Suprapubic skin (tissue), 3 donors: ENCODE measurements around the gene DFFB.

ENCODE experiments used
- EP300 ChIP-seq: sonication (generic); formaldehyde crosslinking; IDR thresholded peaks from one replicate; pipeline ENCODE4 v1.6.1; 2017; ENCODE audit warnings: antibody characterized with exemption
- POLR2A ChIP-seq, 2 donors: fragments of 450-650 bp; IDR thresholded peaks; one replicate each; pipeline ENCODE4 v1.6.1; 2017; ENCODE audit warnings: antibody characterized with exemption in 2 of 2, mild to moderate bottlenecking in 2 of 2, moderate library complexity in 2 of 2
- TF ChIP-seq, protein P1 (sequence below), 2 donors: fragments of 200-600 bp in 1 of 2; fragments of 450-650 bp in 1 of 2; sonication (generic) in 1 of 2; IDR thresholded peaks; one replicate each; pipeline ENCODE4 v1.5.1; 2016 to 2019; ENCODE audit warnings: antibody characterized with exemption in 2 of 2, mild to moderate bottlenecking in 1 of 2, moderate library complexity in 1 of 2

DNA sequence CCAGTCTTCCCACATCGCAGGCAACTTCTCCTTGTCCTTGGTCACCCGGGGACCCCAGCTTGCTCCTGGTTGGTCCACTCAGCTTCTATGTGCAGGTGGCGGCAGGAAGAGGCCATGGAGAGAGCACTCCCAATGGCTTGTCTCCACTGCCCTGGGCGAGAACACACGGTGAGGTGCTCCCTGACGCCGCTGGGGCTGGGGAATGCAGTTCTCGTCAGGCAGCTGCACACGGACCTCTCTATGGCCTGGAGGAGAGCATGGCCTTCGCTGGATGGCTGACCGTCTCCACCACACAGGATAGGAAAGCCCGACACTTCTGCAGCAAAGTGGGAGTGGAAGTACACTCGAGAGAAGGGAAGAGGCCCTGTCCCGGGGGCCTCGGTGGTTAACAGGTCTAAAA, 31.0 kb downstream of the DFFB start:
- no peak for TF ChIP-seq POLR2A (IDR thresholded peaks at IDR 0.05)
- TF ChIP-seq EP300: no peak
- TF ChIP-seq, protein P1, sequence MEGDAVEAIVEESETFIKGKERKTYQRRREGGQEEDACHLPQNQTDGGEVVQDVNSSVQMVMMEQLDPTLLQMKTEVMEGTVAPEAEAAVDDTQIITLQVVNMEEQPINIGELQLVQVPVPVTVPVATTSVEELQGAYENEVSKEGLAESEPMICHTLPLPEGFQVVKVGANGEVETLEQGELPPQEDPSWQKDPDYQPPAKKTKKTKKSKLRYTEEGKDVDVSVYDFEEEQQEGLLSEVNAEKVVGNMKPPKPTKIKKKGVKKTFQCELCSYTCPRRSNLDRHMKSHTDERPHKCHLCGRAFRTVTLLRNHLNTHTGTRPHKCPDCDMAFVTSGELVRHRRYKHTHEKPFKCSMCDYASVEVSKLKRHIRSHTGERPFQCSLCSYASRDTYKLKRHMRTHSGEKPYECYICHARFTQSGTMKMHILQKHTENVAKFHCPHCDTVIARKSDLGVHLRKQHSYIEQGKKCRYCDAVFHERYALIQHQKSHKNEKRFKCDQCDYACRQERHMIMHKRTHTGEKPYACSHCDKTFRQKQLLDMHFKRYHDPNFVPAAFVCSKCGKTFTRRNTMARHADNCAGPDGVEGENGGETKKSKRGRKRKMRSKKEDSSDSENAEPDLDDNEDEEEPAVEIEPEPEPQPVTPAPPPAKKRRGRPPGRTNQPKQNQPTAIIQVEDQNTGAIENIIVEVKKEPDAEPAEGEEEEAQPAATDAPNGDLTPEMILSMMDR (IDR thresholded peaks at IDR 0.05): no peak
